ENCODE results near the gene HERPUD1.
"Not testable (repeated sequence)": the region's sequence is repeated elsewhere in the genome, so short reads cannot be mapped to it uniquely, and the experiment has no call there.

HERPUD1 gene, protein sequence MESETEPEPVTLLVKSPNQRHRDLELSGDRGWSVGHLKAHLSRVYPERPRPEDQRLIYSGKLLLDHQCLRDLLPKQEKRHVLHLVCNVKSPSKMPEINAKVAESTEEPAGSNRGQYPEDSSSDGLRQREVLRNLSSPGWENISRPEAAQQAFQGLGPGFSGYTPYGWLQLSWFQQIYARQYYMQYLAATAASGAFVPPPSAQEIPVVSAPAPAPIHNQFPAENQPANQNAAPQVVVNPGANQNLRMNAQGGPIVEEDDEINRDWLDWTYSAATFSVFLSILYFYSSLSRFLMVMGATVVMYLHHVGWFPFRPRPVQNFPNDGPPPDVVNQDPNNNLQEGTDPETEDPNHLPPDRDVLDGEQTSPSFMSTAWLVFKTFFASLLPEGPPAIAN

DNA sequence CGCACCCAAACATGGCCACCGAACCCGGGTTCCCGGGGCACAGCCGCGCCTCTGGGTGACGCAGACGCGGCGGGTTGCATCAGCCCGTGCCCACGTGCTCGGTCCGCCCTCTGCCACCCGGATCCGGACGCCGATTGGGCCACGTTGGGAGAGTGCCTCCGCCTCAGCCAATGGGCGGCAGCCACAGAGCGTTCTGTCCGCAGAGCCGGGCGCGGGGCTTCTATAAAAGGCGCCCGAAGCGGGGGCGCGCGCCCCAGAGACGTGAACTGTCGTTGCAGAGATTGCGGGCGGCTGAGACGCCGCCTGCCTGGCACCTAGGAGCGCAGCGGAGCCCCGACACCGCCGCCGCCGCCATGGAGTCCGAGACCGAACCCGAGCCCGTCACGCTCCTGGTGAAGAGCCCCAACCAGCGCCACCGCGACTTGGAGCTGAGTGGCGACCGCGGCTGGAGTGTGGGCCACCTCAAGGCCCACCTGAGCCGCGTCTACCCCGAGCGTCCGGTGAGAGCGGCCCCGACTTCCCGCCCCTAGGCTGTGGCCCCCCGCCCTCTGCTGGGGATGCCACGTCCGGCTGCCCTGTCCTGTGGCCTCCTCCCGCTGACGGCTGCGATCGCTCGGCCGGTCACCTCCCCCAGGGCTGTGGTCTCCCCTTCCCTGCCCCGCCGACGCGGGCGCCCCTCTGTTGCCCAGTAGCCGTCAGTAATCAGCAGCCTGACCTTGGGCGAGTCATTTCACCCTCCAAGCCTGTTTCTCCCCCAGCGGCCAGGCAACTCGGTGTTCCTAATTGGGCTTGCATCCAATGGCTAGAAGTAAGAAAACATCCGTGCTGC is at the start of gene HERPUD1:
TSS of gene HERPUD1 (plus strand) at position 251 of the 829 bp plus-strand sequence. CDS start at position 354, 103 bp downstream.
- Histone ChIP-seq H3K36me3 (ENCODE audit: control insufficient read depth, low read length) (peaks cover 51% of the 10 kb centered on the region), H3F3A (ENCODE audit: control insufficient read depth, insufficient read depth) (peaks cover 11% of the 10 kb centered on the region), H3K4me2 (ENCODE audit: low read length) (peak within 1 kb of the TSS; percentile 76), H3K27me3 (ENCODE audit: control insufficient read depth, low read length) (no peaks in the 10 kb centered on the region), H3K27ac (ENCODE audit: low read depth, low read length) (peak within 1 kb of the TSS; percentile 94), H3K4me3 (ENCODE audit: low read length) (peak within 1 kb of the TSS; percentile 100), H3K9me2 (replicated peaks; ENCODE audit: control insufficient read depth, low read length) (no peaks in the 10 kb centered on the region), H3K9me3 (ENCODE audit: control insufficient read depth, insufficient read depth, low read length) (no peaks in the 10 kb centered on the region), H3K79me2 (ENCODE audit: control insufficient read depth, low read length) (peaks cover 51% of the 10 kb centered on the region), H3K4me1 (ENCODE audit: control insufficient read depth, low read length) (peaks cover 72% of the 10 kb centered on the region), H4K20me1 (ENCODE audit: control insufficient read depth, insufficient read depth, low read depth, low read length) (peaks cover 35% of the 10 kb centered on the region)
- no peak for TF ChIP-seq EZH2phosphoT487 (IDR thresholded peaks at IDR 0.05; ENCODE audit: borderline replicate concordance, low read length)
- TF ChIP-seq, protein P1, sequence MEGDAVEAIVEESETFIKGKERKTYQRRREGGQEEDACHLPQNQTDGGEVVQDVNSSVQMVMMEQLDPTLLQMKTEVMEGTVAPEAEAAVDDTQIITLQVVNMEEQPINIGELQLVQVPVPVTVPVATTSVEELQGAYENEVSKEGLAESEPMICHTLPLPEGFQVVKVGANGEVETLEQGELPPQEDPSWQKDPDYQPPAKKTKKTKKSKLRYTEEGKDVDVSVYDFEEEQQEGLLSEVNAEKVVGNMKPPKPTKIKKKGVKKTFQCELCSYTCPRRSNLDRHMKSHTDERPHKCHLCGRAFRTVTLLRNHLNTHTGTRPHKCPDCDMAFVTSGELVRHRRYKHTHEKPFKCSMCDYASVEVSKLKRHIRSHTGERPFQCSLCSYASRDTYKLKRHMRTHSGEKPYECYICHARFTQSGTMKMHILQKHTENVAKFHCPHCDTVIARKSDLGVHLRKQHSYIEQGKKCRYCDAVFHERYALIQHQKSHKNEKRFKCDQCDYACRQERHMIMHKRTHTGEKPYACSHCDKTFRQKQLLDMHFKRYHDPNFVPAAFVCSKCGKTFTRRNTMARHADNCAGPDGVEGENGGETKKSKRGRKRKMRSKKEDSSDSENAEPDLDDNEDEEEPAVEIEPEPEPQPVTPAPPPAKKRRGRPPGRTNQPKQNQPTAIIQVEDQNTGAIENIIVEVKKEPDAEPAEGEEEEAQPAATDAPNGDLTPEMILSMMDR (IDR thresholded peaks at IDR 0.05; ENCODE audit: low read depth, low read length, poor library complexity, severe bottlenecking): peak; percentile 24

DNA sequence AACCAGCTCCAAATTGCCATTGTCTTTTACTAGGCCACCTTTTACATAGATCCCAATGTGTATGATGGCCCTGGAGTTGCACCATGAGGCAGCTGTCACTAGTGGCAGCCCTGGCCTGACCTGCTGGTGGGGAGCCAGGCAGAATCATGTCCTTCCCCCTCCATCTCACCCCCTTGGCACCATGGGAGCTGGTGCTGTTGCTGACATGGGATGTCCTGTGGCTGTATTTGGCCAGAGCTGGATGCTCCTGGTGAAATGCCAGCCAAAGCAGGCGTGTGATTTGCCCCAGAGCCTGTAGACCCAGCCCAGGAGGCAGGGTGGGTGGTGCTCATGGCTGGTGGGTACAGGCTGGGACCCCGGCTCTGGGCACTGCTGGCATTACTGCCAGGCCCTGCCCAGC is 48.4 kb upstream of the HERPUD1 start:
- peaks cover 9% of the 10 kb centered on the region for H3K4me1 ChIP-seq (ENCODE audit: control insufficient read depth, low read length)
- H3K9me3 ChIP-seq (ENCODE audit: control insufficient read depth, insufficient read depth, low read length): no peaks in the 10 kb centered on the region
- no peak overlapping the region for H3K4me3 ChIP-seq (ENCODE audit: low read length)
- H3K79me2 ChIP-seq (ENCODE audit: control insufficient read depth, low read length): no peaks in the 10 kb centered on the region
- H3F3A ChIP-seq (ENCODE audit: control insufficient read depth, insufficient read depth): no peaks in the 10 kb centered on the region; the same call in 1 of the 2 replicates
- H3K27ac ChIP-seq (ENCODE audit: low read depth, low read length): no peak overlapping the region
- no peaks in the 10 kb centered on the region for H3K27me3 ChIP-seq (ENCODE audit: control insufficient read depth, low read length)
- no peaks in the 10 kb centered on the region for H3K9me2 ChIP-seq (replicated peaks; ENCODE audit: control insufficient read depth, low read length)
- no peaks in the 10 kb centered on the region for H4K20me1 ChIP-seq (ENCODE audit: control insufficient read depth, insufficient read depth, low read depth, low read length)
- no peak overlapping the region for H3K4me2 ChIP-seq (ENCODE audit: low read length)
- TF ChIP-seq, protein P1 (IDR thresholded peaks at IDR 0.05; ENCODE audit: low read depth, low read length, poor library complexity, severe bottlenecking): no peak
- TF ChIP-seq EZH2phosphoT487 (IDR thresholded peaks at IDR 0.05; ENCODE audit: borderline replicate concordance, low read length): no peak
- H3K36me3 ChIP-seq (ENCODE audit: control insufficient read depth, low read length): no peaks in the 10 kb centered on the region

DNA sequence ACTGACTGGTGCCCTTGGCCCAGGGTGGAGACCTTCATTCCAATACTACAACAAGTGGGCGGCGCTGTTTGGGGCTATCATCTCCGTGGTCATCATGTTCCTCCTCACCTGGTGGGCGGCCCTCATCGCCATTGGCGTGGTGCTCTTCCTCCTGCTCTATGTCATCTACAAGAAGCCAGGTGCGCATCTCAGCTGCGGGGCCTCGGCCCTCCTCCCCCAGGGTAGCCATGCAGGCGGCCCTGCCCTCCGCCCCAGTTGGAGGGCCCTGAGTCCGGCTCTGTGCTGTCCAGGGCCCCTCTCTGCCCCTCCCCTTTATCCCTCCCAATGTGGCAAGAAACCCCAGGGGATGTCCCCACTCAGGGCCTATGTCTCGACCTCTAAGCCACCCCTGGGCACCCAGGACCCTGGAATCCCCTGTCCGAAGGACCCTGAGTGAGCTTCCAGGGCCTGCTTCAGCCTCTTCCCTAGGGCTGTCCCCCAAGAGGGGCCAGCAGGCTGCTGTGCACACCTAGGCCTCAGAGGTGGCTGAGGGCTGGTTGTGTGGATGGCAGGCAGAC is 47.8 kb upstream of the HERPUD1 start:
- Histone ChIP-seq H3K9me2 (replicated peaks; ENCODE audit: control insufficient read depth, low read length) (no peaks in the 10 kb centered on the region), H3K36me3 (ENCODE audit: control insufficient read depth, low read length) (no peaks in the 10 kb centered on the region), H3K27me3 (ENCODE audit: control insufficient read depth, low read length) (no peaks in the 10 kb centered on the region), H3K4me2 (ENCODE audit: low read length) (no peak overlapping the region), H3K9me3 (ENCODE audit: control insufficient read depth, insufficient read depth, low read length) (no peaks in the 10 kb centered on the region), H3K4me1 (ENCODE audit: control insufficient read depth, low read length) (peaks cover 14% of the 10 kb centered on the region), H4K20me1 (ENCODE audit: control insufficient read depth, insufficient read depth, low read depth, low read length) (no peaks in the 10 kb centered on the region), H3F3A (ENCODE audit: control insufficient read depth, insufficient read depth) (peaks cover 3% of the 10 kb centered on the region), H3K27ac (ENCODE audit: low read depth, low read length) (no peak overlapping the region), H3K79me2 (ENCODE audit: control insufficient read depth, low read length) (no peaks in the 10 kb centered on the region), H3K4me3 (ENCODE audit: low read length) (no peak overlapping the region)
- TF ChIP-seq EZH2phosphoT487 (IDR thresholded peaks at IDR 0.05; ENCODE audit: borderline replicate concordance, low read length): no peak
- TF ChIP-seq, protein P1 (IDR thresholded peaks at IDR 0.05; ENCODE audit: low read depth, low read length, poor library complexity, severe bottlenecking): no peak

DNA sequence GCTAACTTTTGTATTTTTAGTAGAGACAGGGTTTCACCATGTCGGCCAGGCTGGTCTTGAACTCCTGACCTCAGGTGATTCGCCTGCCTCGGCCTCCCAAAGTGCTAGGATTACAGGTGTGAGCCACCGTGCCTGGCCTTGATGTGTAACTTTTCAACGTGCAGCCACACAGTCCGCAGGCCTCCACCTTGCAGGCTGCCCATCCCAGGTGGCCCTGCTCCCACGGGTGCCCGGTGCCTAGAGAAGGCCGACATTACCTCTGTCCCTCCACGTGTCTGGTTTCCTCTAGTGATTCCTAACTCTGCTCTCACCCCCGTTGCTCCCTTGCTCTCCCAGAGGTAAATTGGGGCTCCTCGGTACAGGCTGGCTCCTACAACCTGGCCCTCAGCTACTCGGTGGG is 47.0 kb upstream of the HERPUD1 start:
- H3K27me3 ChIP-seq (ENCODE audit: control insufficient read depth, low read length); H3K9me3 ChIP-seq (ENCODE audit: control insufficient read depth, insufficient read depth, low read length); H3K9me2 ChIP-seq (replicated peaks; ENCODE audit: control insufficient read depth, low read length); H3K36me3 ChIP-seq (ENCODE audit: control insufficient read depth, low read length); H3K4me2 ChIP-seq (ENCODE audit: low read length); H4K20me1 ChIP-seq (ENCODE audit: control insufficient read depth, insufficient read depth, low read depth, low read length); H3K4me3 ChIP-seq (ENCODE audit: low read length); H3K27ac ChIP-seq (ENCODE audit: low read depth, low read length); H3F3A ChIP-seq (ENCODE audit: control insufficient read depth, insufficient read depth); H3K79me2 ChIP-seq (ENCODE audit: control insufficient read depth, low read length): not testable (repeated sequence)
- H3K4me1 ChIP-seq (ENCODE audit: control insufficient read depth, low read length): peaks cover 20% of the 10 kb centered on the region

Measured in DOHH2 (cell line).